Measurements from ENCODE around the gene CDH4.

GRCh38 chr20:61557621-61558020 lies 305.6 kb downstream of the CDH4 start:
- TF ChIP-seq POLR2AphosphoS5 (IDR thresholded peaks at IDR 0.05; ENCODE audit: low read depth, low read length) (no peak), SIN3A (IDR thresholded peaks at IDR 0.05; ENCODE audit: borderline replicate concordance, insufficient read depth, low read length) (no peak), TAF1 (IDR thresholded peaks at IDR 0.05; ENCODE audit: borderline replicate concordance, insufficient read depth, low read length) (no peak), REST (IDR thresholded peaks at IDR 0.05; ENCODE audit: insufficient read depth in 1 of 2, low read depth in 2 of 2, low read length in 2 of 2) (no peak)

Data from PFSK-1 (cell line).